HL-60 (cell line): ENCODE measurements around the gene CPAMD8.

ENCODE experiments used
- DNase-seq, 2 experiments: peaks; one replicate each; pipeline ENCODE4 v3.0.0-alpha.2; 2010 to 2020; ENCODE audit warnings: low read depth in 1 of 2, low spot score in 1 of 2
- H3K27ac ChIP-seq: fragments of 250-450 bp; sonication (Bioruptor Pico); replicated peaks from 2 replicates; pipeline ENCODE4 v1.5.1; 2020; ENCODE audit warnings: mild to moderate bottlenecking, moderate library complexity
- H3K27me3 ChIP-seq: fragments of 250-450 bp; sonication (Bioruptor Pico); 2 replicates; pipeline ENCODE4 v1.5.1; 2021; ENCODE audit warnings: mild to moderate bottlenecking, moderate library complexity; ENCODE audit not compliant: insufficient read depth, poor library complexity, severe bottlenecking
- H3K4me3 ChIP-seq: replicated peaks from 2 replicates; pipeline ENCODE4 v1.5.1; 2011; ENCODE audit warnings: mild to moderate bottlenecking, control low read depth, low read length; ENCODE audit not compliant: insufficient read depth
- GABPA ChIP-seq: IDR thresholded peaks from 2 replicates; pipeline ENCODE4 v1.6.1; 2012; ENCODE audit warnings: low read depth
- POLR2AphosphoS5 ChIP-seq: IDR thresholded peaks from 2 replicates; pipeline ENCODE4 v1.6.1; 2012; ENCODE audit warnings: low read depth
- REST ChIP-seq: IDR thresholded peaks from 2 replicates; pipeline ENCODE4 v1.6.1; 2012; ENCODE audit warnings: low read depth; ENCODE audit not compliant: insufficient replicate concordance
- SPI1 ChIP-seq: IDR thresholded peaks from 2 replicates; pipeline ENCODE4 v1.6.1; 2012; ENCODE audit warnings: low read depth, mild to moderate bottlenecking, borderline replicate concordance
- TF ChIP-seq, protein P1 (sequence below): IDR thresholded peaks from one replicate; pipeline ENCODE4 v1.5.1; 2011; ENCODE audit warnings: low read length, control low read depth, inconsistent platforms; ENCODE audit not compliant: insufficient read depth

The CPAMD8 gene

GRCh38 chr19:17043744-17044143 lies 17.1 kb upstream of the CPAMD8 start:
- DNase-seq: no peak
- no peaks in the 10 kb centered on the region for H3K27me3 ChIP-seq
- H3K4me3 ChIP-seq: no peak overlapping the region
- no peak for TF ChIP-seq SPI1
- TF ChIP-seq GABPA: no peak
- TF ChIP-seq, protein P1, sequence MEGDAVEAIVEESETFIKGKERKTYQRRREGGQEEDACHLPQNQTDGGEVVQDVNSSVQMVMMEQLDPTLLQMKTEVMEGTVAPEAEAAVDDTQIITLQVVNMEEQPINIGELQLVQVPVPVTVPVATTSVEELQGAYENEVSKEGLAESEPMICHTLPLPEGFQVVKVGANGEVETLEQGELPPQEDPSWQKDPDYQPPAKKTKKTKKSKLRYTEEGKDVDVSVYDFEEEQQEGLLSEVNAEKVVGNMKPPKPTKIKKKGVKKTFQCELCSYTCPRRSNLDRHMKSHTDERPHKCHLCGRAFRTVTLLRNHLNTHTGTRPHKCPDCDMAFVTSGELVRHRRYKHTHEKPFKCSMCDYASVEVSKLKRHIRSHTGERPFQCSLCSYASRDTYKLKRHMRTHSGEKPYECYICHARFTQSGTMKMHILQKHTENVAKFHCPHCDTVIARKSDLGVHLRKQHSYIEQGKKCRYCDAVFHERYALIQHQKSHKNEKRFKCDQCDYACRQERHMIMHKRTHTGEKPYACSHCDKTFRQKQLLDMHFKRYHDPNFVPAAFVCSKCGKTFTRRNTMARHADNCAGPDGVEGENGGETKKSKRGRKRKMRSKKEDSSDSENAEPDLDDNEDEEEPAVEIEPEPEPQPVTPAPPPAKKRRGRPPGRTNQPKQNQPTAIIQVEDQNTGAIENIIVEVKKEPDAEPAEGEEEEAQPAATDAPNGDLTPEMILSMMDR: no peak
- no peak for TF ChIP-seq REST
- no peak for TF ChIP-seq POLR2AphosphoS5
- H3K27ac ChIP-seq: no peak overlapping the region

GRCh38 chr19:17041976-17042375 lies 15.4 kb upstream of the CPAMD8 start:
- TF ChIP-seq REST (no peak), GABPA (no peak), SPI1 (no peak), POLR2AphosphoS5 (no peak)
- TF ChIP-seq, protein P1: no peak
- H3K27me3 ChIP-seq: no peaks in the 10 kb centered on the region
- no peak overlapping the region for H3K27ac ChIP-seq
- no peak for DNase-seq
- H3K4me3 ChIP-seq: no peak overlapping the region

DNA sequence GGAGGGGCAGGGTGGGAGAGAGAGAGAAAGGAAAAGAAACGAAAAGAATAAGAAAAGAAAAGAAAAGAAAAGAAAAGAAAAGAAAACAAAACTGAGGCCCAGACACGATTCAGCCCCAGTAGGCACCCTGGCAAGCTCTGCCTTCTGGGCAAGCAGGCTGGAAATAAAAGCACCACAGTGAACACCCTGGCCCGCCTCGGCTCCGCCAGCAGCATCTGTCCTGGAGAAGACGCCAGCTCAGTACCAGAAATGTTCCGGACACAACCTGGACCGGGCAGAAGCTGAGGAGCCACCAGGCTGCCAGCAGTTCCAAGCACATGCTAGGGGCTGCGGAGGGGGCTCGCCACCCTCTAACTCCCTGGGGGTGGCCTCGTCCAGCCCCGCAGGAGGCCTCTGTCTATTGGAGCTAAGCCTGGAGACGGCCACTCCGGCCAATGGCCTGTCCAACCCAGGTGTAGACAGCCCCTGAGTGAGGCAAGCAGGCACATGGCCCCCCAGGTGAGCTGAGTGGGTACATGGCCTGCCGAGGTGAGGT lies 11.4 kb upstream of the CPAMD8 start:
- Histone ChIP-seq H3K27ac (no peak overlapping the region), H3K4me3 (no peak overlapping the region), H3K27me3 (peaks cover 3% of the 10 kb centered on the region)
- TF ChIP-seq GABPA (no peak), POLR2AphosphoS5 (no peak), SPI1 (no peak), REST (no peak)
- TF ChIP-seq, protein P1: no peak
- DNase-seq: no peak
